ENCODE results near the gene SERPIND1. TPM values are rescaled to one million over a fixed set of nuclear protein-coding genes. Genes with fewer than 3 reads are reported as not detected.
A peak's percentile ranks its signal among the peaks of the same experiment; 100 is the strongest.
"Not testable (repeated sequence)": the region's sequence is repeated elsewhere in the genome, so short reads cannot be mapped to it uniquely, and the experiment has no call there.

The SERPIND1 gene
- total RNA-seq, result 0.58 TPM

GRCh38 chr22:20773793-20774212 lies at the start of gene SERPIND1:
SERPIND1 (plus strand) TSS chr22:20774113; CDS start chr22:20779313, 5,200 bp downstream.
- DNase-seq (ENCODE audit: low spot score), result no peak

- DNase-seq (ENCODE audit: low spot score), result no peak
These were observed 49.0 kb upstream of the SERPIND1 start for GRCh38 chr22:20724676-20725454.

GRCh38 chr22:20725987-20726558 lies 47.8 kb upstream of the SERPIND1 start:
- DNase-seq (ENCODE audit: low spot score), result no peak

- DNase-seq (ENCODE audit: low spot score), result no peak
These were observed 46.5 kb upstream of the SERPIND1 start for GRCh38 chr22:20727118-20728015.

- no peak for DNase-seq (ENCODE audit: low spot score)
These were observed 45.3 kb upstream of the SERPIND1 start for GRCh38 chr22:20728523-20729190.

- no peak for DNase-seq (ENCODE audit: low spot score)
These were observed 44.7 kb upstream of the SERPIND1 start for GRCh38 chr22:20729194-20729593.

GRCh38 chr22:20732431-20732830 lies 41.5 kb upstream of the SERPIND1 start:
- not testable (repeated sequence) for DNase-seq (ENCODE audit: low spot score)

GRCh38 chr22:20735356-20736162 lies 38.4 kb upstream of the SERPIND1 start:
- DNase-seq (ENCODE audit: low spot score), result not testable (repeated sequence)

- DNase-seq (ENCODE audit: low spot score), result not testable (repeated sequence)
These were observed 37.0 kb upstream of the SERPIND1 start for GRCh38 chr22:20736891-20737290.

GRCh38 chr22:20738394-20739089 lies 35.4 kb upstream of the SERPIND1 start:
- no peak for DNase-seq (ENCODE audit: low spot score)

GRCh38 chr22:20740222-20740951 lies 33.5 kb upstream of the SERPIND1 start:
- DNase-seq (ENCODE audit: low spot score), result no peak

GRCh38 chr22:20741008-20741633 lies 32.8 kb upstream of the SERPIND1 start:
- DNase-seq (ENCODE audit: low spot score), result no peak

GRCh38 chr22:20741634-20742581 lies 32.0 kb upstream of the SERPIND1 start:
- DNase-seq (ENCODE audit: low spot score), result peak; percentile 30

- no peak for DNase-seq (ENCODE audit: low spot score)
These were observed 31.1 kb upstream of the SERPIND1 start for GRCh38 chr22:20742764-20743163.

- DNase-seq (ENCODE audit: low spot score), result no peak
These were observed 29.5 kb upstream of the SERPIND1 start for GRCh38 chr22:20744456-20744855.

- DNase-seq (ENCODE audit: low spot score), result no peak
These were observed 28.8 kb upstream of the SERPIND1 start for GRCh38 chr22:20745119-20745518.

GRCh38 chr22:20746431-20747189 lies 27.3 kb upstream of the SERPIND1 start:
- DNase-seq (ENCODE audit: low spot score), result no peak
